Right ventricle myocardium superior (tissue), 1 donor: ENCODE results near the gene TRHDE. TPM values are rescaled to one million over a fixed set of nuclear protein-coding genes. Genes with fewer than 3 reads are reported as not detected.
"Not testable (repeated sequence)": the region's sequence is repeated elsewhere in the genome, so short reads cannot be mapped to it uniquely, and the experiment has no call there.

Experiments
- ATAC-seq: fragments of 200-7000 bp; cut with Tn5 transposase; one replicate; pipeline ENCODE4 v1.9.1; 2020; ENCODE audit warnings: mild to moderate bottlenecking; ENCODE audit not compliant: poor library complexity
- DNase-seq: peaks from one replicate; pipeline ENCODE4 v3.0.0-alpha.2; 2020
- intact Hi-C: fragments of 100-400 bp; cut with DNase I; formaldehyde crosslinking; loops from one replicate; pipeline ENCODE4 v1.11.2; 2022
- total RNA-seq: library from RNA; stranded (reverse); fragmentation: NEBNext Ultra II Directional; extraction: Animal tissue kit (Norgen Biotek cat#: 25700); gene quantifications from one replicate; pipeline ENCODE4 v1.2.1, GENCODE V29; 2021
- donor health status: DM: no; HTN: yes; CAD: no; lungs with severe emphysema.

TRHDE gene
- total RNA-seq, 1 donor from 2014 or later, result 1.5 TPM

GRCh38 chr12:72673853-72674252, 401.7 kb downstream of the TRHDE start:
- ATAC-seq (no peak), DNase-seq (no peak)
- intact Hi-C loops, result no loop called here

- no peak for DNase-seq
- intact Hi-C loops, result no loop called here
- ATAC-seq, result no peak
Measured at GRCh38 chr12:72676556-72676955, 404.4 kb downstream of the TRHDE start.

- no peak for DNase-seq
- no peak for ATAC-seq
- intact Hi-C loops, result no loop called here
Measured at GRCh38 chr12:72677139-72677538, 405.0 kb downstream of the TRHDE start.

- intact Hi-C loops, result no loop called here
- DNase-seq (no peak), ATAC-seq (no peak)
Measured at GRCh38 chr12:72677846-72678245, 405.7 kb downstream of the TRHDE start.

GRCh38 chr12:72679147-72679757, 407.1 kb downstream of the TRHDE start:
- no peak for ATAC-seq
- intact Hi-C loops, result no loop called here
- DNase-seq, result no peak

GRCh38 chr12:72681028-72681427, 408.9 kb downstream of the TRHDE start:
- intact Hi-C loops, result no loop called here
- ATAC-seq, result no peak
- DNase-seq, result no peak

- ATAC-seq (no peak), DNase-seq (no peak)
- intact Hi-C loops, result no loop called here
Measured at GRCh38 chr12:72684491-72684890, 412.3 kb downstream of the TRHDE start.

GRCh38 chr12:72692338-72692737, 420.2 kb downstream of the TRHDE start:
- ATAC-seq (no peak), DNase-seq (no peak)
- intact Hi-C loops, result no loop called here

- DNase-seq, result no peak
- intact Hi-C loops, result no loop called here
- ATAC-seq, result no peak
Measured at GRCh38 chr12:72694193-72694592, 422.0 kb downstream of the TRHDE start.

GRCh38 chr12:72699362-72699761, 427.2 kb downstream of the TRHDE start:
- intact Hi-C loops, result no loop called here
- DNase-seq (no peak), ATAC-seq (no peak)

GRCh38 chr12:72712025-72712424, 439.9 kb downstream of the TRHDE start:
- intact Hi-C loops, ATAC-seq, DNase-seq: not testable (repeated sequence)

GRCh38 chr12:72716221-72716620, 444.1 kb downstream of the TRHDE start:
- intact Hi-C loops, result no loop called here
- DNase-seq (no peak), ATAC-seq (no peak)

GRCh38 chr12:72717036-72717435, 444.9 kb downstream of the TRHDE start:
- ATAC-seq (no peak), DNase-seq (no peak)
- intact Hi-C loops, result no loop called here
